IMR-90 (cell line): ENCODE measurements around the gene MCL1. TPM values are rescaled to one million over a fixed set of nuclear protein-coding genes. Genes with fewer than 3 reads are reported as not detected.

ENCODE experiments used
- ATAC-seq: fragments of 200-7000 bp; cut with Tn5 transposase; 2 replicates; pipeline ENCODE4 v1.9.1; 2020; ENCODE audit warnings: low read depth, mild to moderate bottlenecking, moderate library complexity
- BruUV-seq: library from RNA; stranded (reverse); fragments of 400-500 nt; replicated peaks from 2 replicates; lab custom pipeline; 2021; lab: Mats Ljungman, UMichigan
- CTCF ChIA-PET: fragments of 300-600 bp; formaldehyde crosslinking; extraction: SDS; loops from one replicate; lab custom pipeline; 2021; ENCODE audit warnings: antibody characterized with exemption; lab: Yijun Ruan, JAX
- POLR2A ChIA-PET: fragments of 300-600 bp; sonication (Branson Sonifier 250); formaldehyde crosslinking; loops from one replicate; lab custom pipeline; 2022; ENCODE audit warnings: antibody characterized with exemption; ENCODE audit not compliant: unreplicated experiment; lab: Charles Lee
- DNase-seq: peaks from one replicate; pipeline ENCODE4 v3.0.0; 2013
- H2AFZ ChIP-seq: replicated peaks from 2 replicates; pipeline ENCODE3; 2013; ENCODE audit warnings: low read length, mild to moderate bottlenecking; ENCODE audit not compliant: poor library complexity
- H2AK5ac ChIP-seq: 2 replicates; pipeline ENCODE4 v1.6.1; 2013; ENCODE audit warnings: low read depth, low read length, inconsistent platforms
- H2AK9ac ChIP-seq: replicated peaks from 2 replicates; pipeline ENCODE3; 2013; ENCODE audit warnings: mild to moderate bottlenecking, low read depth, low read length, moderate library complexity; ENCODE audit not compliant: poor library complexity
- H2BK120ac ChIP-seq: 2 replicates; pipeline ENCODE4 v1.6.1; 2013; ENCODE audit warnings: low read depth, low read length, inconsistent platforms
- H2BK15ac ChIP-seq: 3 replicates; pipeline ENCODE4 v1.6.1; 2013; ENCODE audit warnings: low read depth, low read length, inconsistent platforms
- H2BK20ac ChIP-seq: 2 replicates; pipeline ENCODE4 v1.6.1; 2013; ENCODE audit warnings: low read depth, mild to moderate bottlenecking, inconsistent platforms, low read length, moderate library complexity
- H2BK5ac ChIP-seq: 2 replicates; pipeline ENCODE4 v1.6.1; 2013; ENCODE audit warnings: mild to moderate bottlenecking, low read depth, low read length, inconsistent platforms; ENCODE audit not compliant: poor library complexity, severe bottlenecking
- H3K14ac ChIP-seq: replicated peaks from 2 replicates; pipeline ENCODE4 v1.6.1; 2013; ENCODE audit warnings: low read depth, low read length, inconsistent platforms
- H3K18ac ChIP-seq: 2 replicates; pipeline ENCODE4 v1.6.1; 2013; ENCODE audit warnings: low read depth, low read length, control low read depth
- H3K23ac ChIP-seq: 2 replicates; pipeline ENCODE4 v1.6.1; 2013; ENCODE audit warnings: low read depth, low read length, inconsistent platforms
- H3K27ac ChIP-seq: 2 replicates; pipeline ENCODE4 v1.5.1; 2013; ENCODE audit warnings: mild to moderate bottlenecking, control low read depth, low read length; ENCODE audit not compliant: insufficient read depth
- H3K27me3 ChIP-seq: 2 replicates; pipeline ENCODE4 v1.6.1; 2013; ENCODE audit warnings: low read length; ENCODE audit not compliant: control insufficient read depth, insufficient read depth
- H3K36me3 ChIP-seq: 2 replicates; pipeline ENCODE4 v1.6.1; 2013; ENCODE audit warnings: low read length, mixed read lengths; ENCODE audit not compliant: control insufficient read depth, insufficient read depth
- H3K4ac ChIP-seq: 2 replicates; pipeline ENCODE4 v1.6.1; 2013; ENCODE audit warnings: low read depth, low read length, inconsistent platforms
- H3K4me1 ChIP-seq: 2 replicates; pipeline ENCODE4 v1.6.1; 2013; ENCODE audit warnings: low read length, mixed read lengths; ENCODE audit not compliant: control insufficient read depth, insufficient read depth
- H3K4me2 ChIP-seq: 2 replicates; pipeline ENCODE4 v1.6.1; 2013; ENCODE audit warnings: low read depth, mild to moderate bottlenecking, control low read depth, low read length, moderate library complexity
- H3K4me3 ChIP-seq: 2 replicates; pipeline ENCODE4 v1.5.1; 2013; ENCODE audit warnings: low read depth, mild to moderate bottlenecking, control low read depth, low read length, moderate library complexity; ENCODE audit not compliant: insufficient read depth
- H3K56ac ChIP-seq: 2 replicates; pipeline ENCODE4 v1.6.1; 2013; ENCODE audit warnings: low read length, inconsistent platforms; ENCODE audit not compliant: insufficient read depth; ENCODE audit errors: extremely low read depth
- H3K79me1 ChIP-seq, 2 experiments: 2 replicates each; pipeline ENCODE4 v1.6.1; 2013; ENCODE audit warnings: low read length in 2 of 2, inconsistent platforms in 1 of 2, low read depth in 1 of 2
- H3K9ac ChIP-seq: 2 replicates; pipeline ENCODE4 v1.6.1; 2013; ENCODE audit warnings: low read depth, low read length, control low read depth
- H3K9me1 ChIP-seq: 2 replicates; pipeline ENCODE4 v1.6.1; 2013; ENCODE audit warnings: low read length, inconsistent platforms; ENCODE audit not compliant: insufficient read depth
- H3K9me3 ChIP-seq: 2 replicates; pipeline ENCODE4 v1.6.1; 2013; ENCODE audit warnings: low read length; ENCODE audit not compliant: control insufficient read depth, insufficient read depth
- H4K20me1 ChIP-seq: 2 replicates; pipeline ENCODE4 v1.6.1; 2013; ENCODE audit warnings: low read length, inconsistent platforms; ENCODE audit not compliant: insufficient read depth
- H4K5ac ChIP-seq: 2 replicates; pipeline ENCODE4 v1.6.1; 2013; ENCODE audit warnings: mild to moderate bottlenecking, low read depth, low read length, control low read depth
- H4K8ac ChIP-seq, 2 experiments: 2 replicates each; pipeline ENCODE4 v1.6.1; 2013; ENCODE audit warnings: low read depth in 2 of 2, low read length in 2 of 2, control low read depth in 1 of 2, inconsistent platforms in 1 of 2
- H4K91ac ChIP-seq: 2 replicates; pipeline ENCODE4 v1.6.1; 2013; ENCODE audit warnings: low read depth, low read length, inconsistent platforms; ENCODE audit not compliant: insufficient read depth
- BHLHE40 ChIP-seq: fragments of 150-350 bp; IDR thresholded peaks from 2 replicates; pipeline ENCODE4 v1.6.1; 2016; ENCODE audit warnings: mild to moderate bottlenecking, low read depth, low read length
- CEBPB ChIP-seq: IDR thresholded peaks from 2 replicates; pipeline ENCODE4 v1.6.1; 2012; ENCODE audit warnings: low read depth, low read length, improper control_type of control experiment
- CHD1 ChIP-seq: IDR thresholded peaks from 2 replicates; pipeline ENCODE4 v1.6.1; 2012; ENCODE audit warnings: low read depth, low read length, improper control_type of control experiment
- CTCF ChIP-seq: conservative IDR thresholded peaks from 2 replicates; pipeline ENCODE4 v1.5.1; 2012; ENCODE audit warnings: mild to moderate bottlenecking, low read depth, low read length, improper control_type of control experiment
- MAFK ChIP-seq: IDR thresholded peaks from 2 replicates; pipeline ENCODE4 v1.6.1; 2012; ENCODE audit warnings: low read depth, low read length, improper control_type of control experiment
- NFE2L2 ChIP-seq: fragments of 150-350 bp; IDR thresholded peaks from 2 replicates; pipeline ENCODE4 v1.6.1; 2016; ENCODE audit warnings: low read depth, mild to moderate bottlenecking, low read length
- POLR2A ChIP-seq: IDR thresholded peaks from 2 replicates; pipeline ENCODE4 v1.6.1; 2012; ENCODE audit warnings: mild to moderate bottlenecking, low read depth, low read length
- RAD21 ChIP-seq: IDR thresholded peaks from 2 replicates; pipeline ENCODE4 v1.6.1; 2012; ENCODE audit warnings: low read length, improper control_type of control experiment
- RCOR1 ChIP-seq: IDR thresholded peaks from 2 replicates; pipeline ENCODE4 v1.6.1; 2012; ENCODE audit warnings: mild to moderate bottlenecking, low read length, improper control_type of control experiment; ENCODE audit not compliant: insufficient replicate concordance
- SMC3 ChIP-seq: fragments of 150-350 bp; IDR thresholded peaks from 2 replicates; pipeline ENCODE4 v1.6.1; 2016; ENCODE audit warnings: low read depth, mild to moderate bottlenecking, antibody characterized with exemption, low read length, moderate library complexity
- WGBS, 2 experiments: methylation state at CpG; one replicate each; pipeline versions ENCODE4 v1.1.5 to v1.1.7; 2013; ENCODE audit warnings: missing lambda C conversion rate in 2 of 2; ENCODE audit not compliant: insufficient read length in 1 of 2; ENCODE audit errors: extremely low coverage in 2 of 2; 5-methylcytosine and 5-hydroxymethylcytosine counted together
- dilution Hi-C: fragments of 300-500 bp; cut with HindIII; formaldehyde crosslinking; loops from one replicate; pipeline ENCODE4 v1.14.3; 2018; ENCODE audit warnings: low sequenced_read_pairs; ENCODE audit not compliant: unreplicated experiment
- in situ Hi-C: fragments of 300-500 bp; cut with MboI; formaldehyde crosslinking; loops from 3 replicates; pipeline ENCODE4 v1.14.3; 2019; ENCODE audit warnings: low sequenced_read_pairs, inconsistent platforms, mixed read lengths
- intact Hi-C: fragments of 100-400 bp; cut with micrococcal nuclease; formaldehyde crosslinking; loops from 2 replicates; pipeline ENCODE4 v1.10.0; 2022
- polyA plus RNA-seq, 3 experiments: library from polyadenylated mRNA; depleted of rRNA; stranded (reverse); fragments of >200 nt; gene quantifications; 2 replicates each; pipeline ENCODE4 v1.2.3, GENCODE V29; 2012; ENCODE audit warnings: low replicate concordance in 1 of 3
- total RNA-seq: library from RNA; depleted of rRNA; stranded (reverse); fragments of >200 nt; gene quantifications from 2 replicates; pipeline ENCODE4 v1.2.3, GENCODE V29; 2012
- TF ChIP-seq, protein P1 (sequence below): fragments of 150-350 bp; IDR thresholded peaks from 2 replicates; pipeline ENCODE4 v1.6.1; 2016; ENCODE audit warnings: low read depth, mild to moderate bottlenecking, low read length, moderate library complexity, borderline replicate concordance

Gene MCL1
- total and polyA plus RNA-seq, 2 of the 4 experiments (the other 2 are of a cell fraction): 79.5 to 142 TPM

- TF ChIP-seq, protein P1, sequence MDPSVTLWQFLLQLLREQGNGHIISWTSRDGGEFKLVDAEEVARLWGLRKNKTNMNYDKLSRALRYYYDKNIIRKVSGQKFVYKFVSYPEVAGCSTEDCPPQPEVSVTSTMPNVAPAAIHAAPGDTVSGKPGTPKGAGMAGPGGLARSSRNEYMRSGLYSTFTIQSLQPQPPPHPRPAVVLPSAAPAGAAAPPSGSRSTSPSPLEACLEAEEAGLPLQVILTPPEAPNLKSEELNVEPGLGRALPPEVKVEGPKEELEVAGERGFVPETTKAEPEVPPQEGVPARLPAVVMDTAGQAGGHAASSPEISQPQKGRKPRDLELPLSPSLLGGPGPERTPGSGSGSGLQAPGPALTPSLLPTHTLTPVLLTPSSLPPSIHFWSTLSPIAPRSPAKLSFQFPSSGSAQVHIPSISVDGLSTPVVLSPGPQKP: no peak
Measured at GRCh38 chr1:150621497-150622302, 42.3 kb upstream of the MCL1 start (continued).

DNA sequence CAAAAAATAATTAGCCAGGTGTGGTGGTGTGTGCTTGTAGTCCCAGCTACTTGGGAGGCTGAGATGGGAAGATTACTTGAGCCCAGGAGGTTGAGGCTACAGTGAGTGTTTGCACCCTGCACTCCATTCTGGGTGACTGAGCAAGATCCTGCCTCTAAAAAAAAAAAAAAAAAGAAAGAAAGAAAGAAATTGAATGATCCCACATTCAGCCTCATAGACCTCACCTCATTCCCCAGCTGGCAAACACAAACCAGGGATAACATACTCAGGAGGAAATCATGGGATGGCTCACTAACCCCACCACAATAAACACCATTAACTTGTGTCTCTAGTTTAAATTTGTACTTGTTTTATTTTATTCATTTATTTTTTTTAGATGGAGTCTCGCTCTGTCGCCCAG, 41.5 kb upstream of the MCL1 start:
- BruUV-seq: no TSS peak
- dilution Hi-C loops (no loop called here), intact Hi-C loops (loop anchor here (1.0 to 2.0 kb wide), 4 partner anchors 44 to 192 kb away; partner anchors contain the start of gene TARS2), in situ Hi-C loops (no loop called here)
- Histone ChIP-seq H3K4me3 (no peak overlapping the region), H3K27ac (no peak overlapping the region), H3K23ac (no peak overlapping the region; the same call in 1 of the 2 replicates), H2BK15ac (peak overlapping the region; percentile 57; the same call in 1 of the 3 replicates), H3K79me1 (peaks cover 13 to 34% of the 10 kb centered on the region in 2 experiments), H2AK5ac (peak overlapping the region; percentile 44; the same call in 1 of the 2 replicates), H3K9me3 (no peaks in the 10 kb centered on the region), H3K36me3 (peaks cover 23% of the 10 kb centered on the region), H2AK9ac (no peak overlapping the region), H3K56ac (no peak overlapping the region; the same call in 1 of the 2 replicates), H2BK120ac (no peak overlapping the region), H3K4me2 (no peak overlapping the region), H2BK20ac (no peak overlapping the region), H4K20me1 (no peaks in the 10 kb centered on the region), H4K8ac (peak overlapping the region in 1 of 2 experiments; percentile 29; a peak in 1 of 4 replicates), H4K91ac (no peak overlapping the region), H3K18ac (no peak overlapping the region), H3K4me1 (peaks cover 10% of the 10 kb centered on the region), H3K9me1 (no peaks in the 10 kb centered on the region), H3K9ac (no peak overlapping the region), H4K5ac (no peak overlapping the region), H3K4ac (peak overlapping the region; percentile 40), H2BK5ac (peak overlapping the region; percentile 15), H3K14ac (peak overlapping the region; percentile 59; the same call in 1 of the 2 replicates), H3K27me3 (no peaks in the 10 kb centered on the region), H2AFZ (no peak overlapping the region)
- ATAC-seq (no peak), DNase-seq (no peak)
- no CpG with 5 or more reads among the region's 2 CpGs for WGBS, 2 experiments
- ChIA-PET POLR2A (no interaction called here), CTCF (interaction anchor here (0.7 to 1.8 kb wide), 4 partner anchors 43 to 348 kb away, joined by 4 to 8 read pairs (median 6); partner anchors contain the start of gene MCL1)
- TF ChIP-seq CHD1 (no peak), NFE2L2 (no peak), RAD21 (no peak), POLR2A (no peak), SMC3 (no peak), CTCF (no peak), MAFK (no peak), CEBPB (no peak), BHLHE40 (no peak), RCOR1 (no peak)
- TF ChIP-seq, protein P1: no peak
